ENCODE data around the gene PIK3R5.
A peak's percentile ranks its signal among the peaks of the same experiment; 100 is the strongest.
"Not testable (repeated sequence)": the region's sequence is repeated elsewhere in the genome, so short reads cannot be mapped to it uniquely, and the experiment has no call there.

Gene PIK3R5

DNA sequence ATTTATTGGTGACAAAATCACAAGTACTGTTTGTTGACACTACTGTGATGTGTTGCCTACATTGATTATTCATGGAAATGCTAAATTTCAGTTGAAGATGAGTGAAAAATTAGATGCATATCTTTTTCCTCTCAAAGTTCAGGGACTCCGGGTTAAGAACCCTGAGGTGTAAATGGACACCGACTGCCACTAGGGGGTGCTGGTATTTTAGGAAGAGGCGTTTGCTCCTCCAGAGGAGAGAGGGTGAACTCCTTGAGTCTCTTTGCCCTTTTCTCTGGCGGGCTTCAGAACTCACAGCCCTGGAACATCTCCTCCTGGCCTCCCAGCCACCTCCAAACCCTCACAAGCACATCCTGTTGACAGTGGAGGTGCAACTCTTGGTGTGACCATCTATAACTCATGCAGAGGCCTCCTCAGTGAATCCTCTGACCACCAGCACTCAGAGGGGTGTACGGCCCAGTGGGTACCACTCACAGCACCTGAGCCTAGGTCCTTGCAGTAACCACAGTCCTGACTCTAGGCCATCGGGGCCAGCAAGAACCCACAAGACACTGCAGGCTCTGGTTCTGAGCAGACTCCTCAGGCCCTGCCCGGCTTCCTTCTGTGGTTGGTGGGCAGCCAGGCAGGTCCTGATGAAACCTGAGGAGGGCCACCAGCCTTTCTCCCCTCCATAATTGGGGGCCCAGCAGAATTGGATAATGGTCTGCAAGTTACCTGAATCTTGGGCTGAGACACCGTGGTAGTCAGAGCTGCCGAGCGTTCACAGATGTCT is 26.2 kb upstream of the PIK3R5 start:
- Histone ChIP-seq H4K20me1 (ENCODE audit: control insufficient read depth, insufficient read depth, low read depth, low read length) (no peaks in the 10 kb centered on the region), H3K4me2 (ENCODE audit: low read length) (no peak overlapping the region), H3F3A (ENCODE audit: control insufficient read depth, insufficient read depth) (no peaks in the 10 kb centered on the region), H3K27me3 (ENCODE audit: control insufficient read depth, low read length) (no peaks in the 10 kb centered on the region), H3K4me3 (ENCODE audit: low read length) (no peak overlapping the region), H3K27ac (ENCODE audit: low read depth, low read length) (no peak overlapping the region), H3K9me2 (replicated peaks; ENCODE audit: control insufficient read depth, low read length) (no peaks in the 10 kb centered on the region), H3K4me1 (ENCODE audit: control insufficient read depth, low read length) (no peaks in the 10 kb centered on the region), H3K79me2 (ENCODE audit: control insufficient read depth, low read length) (no peaks in the 10 kb centered on the region), H3K9me3 (ENCODE audit: control insufficient read depth, insufficient read depth, low read length) (no peaks in the 10 kb centered on the region), H3K36me3 (ENCODE audit: control insufficient read depth, low read length) (no peaks in the 10 kb centered on the region)
- TF ChIP-seq, protein P1, sequence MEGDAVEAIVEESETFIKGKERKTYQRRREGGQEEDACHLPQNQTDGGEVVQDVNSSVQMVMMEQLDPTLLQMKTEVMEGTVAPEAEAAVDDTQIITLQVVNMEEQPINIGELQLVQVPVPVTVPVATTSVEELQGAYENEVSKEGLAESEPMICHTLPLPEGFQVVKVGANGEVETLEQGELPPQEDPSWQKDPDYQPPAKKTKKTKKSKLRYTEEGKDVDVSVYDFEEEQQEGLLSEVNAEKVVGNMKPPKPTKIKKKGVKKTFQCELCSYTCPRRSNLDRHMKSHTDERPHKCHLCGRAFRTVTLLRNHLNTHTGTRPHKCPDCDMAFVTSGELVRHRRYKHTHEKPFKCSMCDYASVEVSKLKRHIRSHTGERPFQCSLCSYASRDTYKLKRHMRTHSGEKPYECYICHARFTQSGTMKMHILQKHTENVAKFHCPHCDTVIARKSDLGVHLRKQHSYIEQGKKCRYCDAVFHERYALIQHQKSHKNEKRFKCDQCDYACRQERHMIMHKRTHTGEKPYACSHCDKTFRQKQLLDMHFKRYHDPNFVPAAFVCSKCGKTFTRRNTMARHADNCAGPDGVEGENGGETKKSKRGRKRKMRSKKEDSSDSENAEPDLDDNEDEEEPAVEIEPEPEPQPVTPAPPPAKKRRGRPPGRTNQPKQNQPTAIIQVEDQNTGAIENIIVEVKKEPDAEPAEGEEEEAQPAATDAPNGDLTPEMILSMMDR (IDR thresholded peaks at IDR 0.05; ENCODE audit: low read depth, low read length, poor library complexity, severe bottlenecking): peak; percentile 91
- TF ChIP-seq EZH2phosphoT487 (IDR thresholded peaks at IDR 0.05; ENCODE audit: borderline replicate concordance, low read length): no peak

DNA sequence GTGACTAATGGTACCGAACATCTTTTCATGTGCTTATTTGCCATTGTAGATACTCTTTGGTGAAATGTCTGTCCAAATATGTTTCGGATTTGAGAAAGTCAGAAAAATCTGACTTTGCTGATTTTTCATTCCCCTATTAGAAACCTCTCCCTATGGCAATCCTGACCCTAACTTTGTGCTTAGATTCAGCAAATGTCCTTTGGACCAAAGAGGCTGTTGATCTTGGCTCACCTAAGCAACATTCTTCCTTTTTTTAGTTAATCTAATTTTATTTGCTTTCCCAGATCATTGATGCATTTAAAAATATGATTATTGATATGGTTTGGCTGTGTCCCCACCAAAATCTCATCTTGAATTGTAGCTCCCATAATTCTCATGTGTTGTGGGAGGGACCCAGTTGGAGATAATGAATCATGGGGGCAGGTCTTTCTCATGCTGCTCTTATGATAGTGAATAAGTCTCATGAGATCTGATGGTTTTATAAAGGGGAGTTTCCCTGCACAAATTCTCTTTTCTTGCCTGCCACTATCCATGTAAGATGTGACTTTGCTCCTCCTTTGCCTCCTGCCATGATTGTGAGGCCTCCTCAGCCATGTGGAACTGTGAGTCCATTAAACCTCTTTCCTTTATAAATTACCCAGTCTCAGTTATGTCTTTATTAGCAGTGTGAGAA is 22.9 kb upstream of the PIK3R5 start:
- H4K20me1 ChIP-seq (ENCODE audit: control insufficient read depth, insufficient read depth, low read depth, low read length); H3K9me3 ChIP-seq (ENCODE audit: control insufficient read depth, insufficient read depth, low read length); H3K27ac ChIP-seq (ENCODE audit: low read depth, low read length); H3K27me3 ChIP-seq (ENCODE audit: control insufficient read depth, low read length); H3K9me2 ChIP-seq (replicated peaks; ENCODE audit: control insufficient read depth, low read length); H3K4me2 ChIP-seq (ENCODE audit: low read length); H3K36me3 ChIP-seq (ENCODE audit: control insufficient read depth, low read length); H3K4me3 ChIP-seq (ENCODE audit: low read length); H3K79me2 ChIP-seq (ENCODE audit: control insufficient read depth, low read length); H3F3A ChIP-seq (ENCODE audit: control insufficient read depth, insufficient read depth): not testable (repeated sequence)
- H3K4me1 ChIP-seq (ENCODE audit: control insufficient read depth, low read length): peaks cover 15% of the 10 kb centered on the region

DNA sequence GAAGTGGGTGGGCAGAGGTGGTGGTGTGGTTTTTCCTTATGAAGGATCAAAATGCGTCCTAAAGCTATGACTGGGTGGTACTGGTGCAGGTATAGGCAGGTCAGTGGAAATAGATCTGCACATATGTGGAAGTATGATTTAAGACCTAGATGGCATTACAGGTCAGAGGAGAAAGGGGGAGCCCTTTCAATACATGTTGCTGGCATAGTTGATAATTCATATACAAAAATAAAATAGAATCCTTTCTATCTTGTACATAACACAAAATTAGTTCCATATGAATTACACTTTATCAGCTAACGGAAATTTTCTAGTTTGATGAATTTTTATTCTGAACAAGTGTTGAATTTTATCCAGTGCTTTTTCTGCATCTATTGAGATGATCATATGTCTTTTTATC is 20.8 kb upstream of the PIK3R5 start:
- Histone ChIP-seq H3K27ac (ENCODE audit: low read depth, low read length) (no peak overlapping the region), H3K9me2 (replicated peaks; ENCODE audit: control insufficient read depth, low read length) (no peaks in the 10 kb centered on the region), H3K79me2 (ENCODE audit: control insufficient read depth, low read length) (no peaks in the 10 kb centered on the region), H3F3A (ENCODE audit: control insufficient read depth, insufficient read depth) (no peaks in the 10 kb centered on the region), H3K27me3 (ENCODE audit: control insufficient read depth, low read length) (no peaks in the 10 kb centered on the region), H3K4me3 (ENCODE audit: low read length) (peak overlapping the region; percentile 46), H3K9me3 (ENCODE audit: control insufficient read depth, insufficient read depth, low read length) (peaks cover 3% of the 10 kb centered on the region; the same call in 1 of the 2 replicates), H3K4me1 (ENCODE audit: control insufficient read depth, low read length) (peaks cover 15% of the 10 kb centered on the region), H3K4me2 (ENCODE audit: low read length) (peak overlapping the region; percentile 51), H3K36me3 (ENCODE audit: control insufficient read depth, low read length) (no peaks in the 10 kb centered on the region), H4K20me1 (ENCODE audit: control insufficient read depth, insufficient read depth, low read depth, low read length) (no peaks in the 10 kb centered on the region)
- no peak for TF ChIP-seq EZH2phosphoT487 (IDR thresholded peaks at IDR 0.05; ENCODE audit: borderline replicate concordance, low read length)
- TF ChIP-seq, protein P1 (IDR thresholded peaks at IDR 0.05; ENCODE audit: low read depth, low read length, poor library complexity, severe bottlenecking): peak; percentile 54

All from DOHH2 (cell line).